Motor neuron (in vitro differentiated cells): ENCODE data around the gene BABAM2. TPM values are rescaled to one million over a fixed set of nuclear protein-coding genes. Genes with fewer than 3 reads are reported as not detected.
A peak's percentile ranks its signal among the peaks of the same experiment; 100 is the strongest.
"Not testable (repeated sequence)": the region's sequence is repeated elsewhere in the genome, so short reads cannot be mapped to it uniquely, and the experiment has no call there.

Source experiments
- ATAC-seq, 8 experiments: fragments of 200-7000 bp; cut with Tn5 transposase; replicated peaks in 6 of 8; 2 replicates each; pipeline ENCODE4 v1.8.0; 2021; ENCODE audit warnings: mild to moderate bottlenecking in 8 of 8, moderate library complexity in 8 of 8
- H3K27ac ChIP-seq, 2 donors: fragments of 250-450 bp; sonication (Bioruptor Pico); 2 replicates each; pipeline ENCODE4 v1.9.0; 2021; ENCODE audit warnings: antibody characterized with exemption in 2 of 2, mild to moderate bottlenecking in 2 of 2, moderate library complexity in 1 of 2
- H3K4me1 ChIP-seq, 2 donors: fragments of 250-450 bp; sonication (Bioruptor Pico); replicated peaks in 1 of 2; 2 replicates each; pipeline ENCODE4 v1.6.1; 2021; ENCODE audit warnings: antibody characterized with exemption in 2 of 2, mild to moderate bottlenecking in 2 of 2, moderate library complexity in 1 of 2
- H3K4me3 ChIP-seq, 5 donors: fragments of 250-450 bp; sonication (Bioruptor Pico); 2 replicates each; pipeline ENCODE4 v1.9.0; 2021; ENCODE audit warnings: antibody characterized with exemption in 5 of 5, mild to moderate bottlenecking in 5 of 5, moderate library complexity in 4 of 5
- WGBS, 10 experiments: fragments of 450-650 bp; shearing (Covaris generic); methylation state at CpG; one replicate each; pipeline ENCODE4 v1.0.0; 2022; 5-methylcytosine and 5-hydroxymethylcytosine counted together
- in situ Hi-C, 9 experiments: fragments of 400-800 bp; cut with MboI; loops; one replicate each; pipeline ENCODE4 v1.15.0; 2021; ENCODE audit warnings: low sequenced_read_pairs in 9 of 9, low pct_unique_long_range_greater_than_20kb in 2 of 9; ENCODE audit not compliant: unreplicated experiment in 9 of 9
- total RNA-seq, 8 experiments: library from RNA; unstranded; fragments of 300-600 nt; gene quantifications; 2 replicates each; pipeline versions ENCODE4 v1.2.3 to v1.2.4, GENCODE V29; 2022

BABAM2 gene
- total RNA-seq, 8 experiments from 2014 or later, result 16.4 to 110 (median 36.4) TPM

GRCh38 chr2:27963472-27963871, 72.9 kb downstream of the BABAM2 start:
- in situ Hi-C loops, result no loop called here
- no peak overlapping the region for H3K27ac ChIP-seq
- WGBS, 10 experiments, result 71 to 100% (median 100%) methylated on average over 1 of the region's 1 CpG
- ATAC-seq, result no peak
- no peak overlapping the region for H3K4me3 ChIP-seq
- peaks cover 9 to 11% of the 10 kb centered on the region in 2 donors for H3K4me1 ChIP-seq

GRCh38 chr2:27964067-27964466, 73.5 kb downstream of the BABAM2 start:
- 50 to 100% (median 93%) methylated on average over 1 to 3 of the region's 3 CpGs; no CpG with 5 or more reads in 1 of the 10 experiments for WGBS, 10 experiments
- in situ Hi-C loops, result no loop called here
- Histone ChIP-seq H3K4me1 (peaks cover 9 to 11% of the 10 kb centered on the region in 2 donors), H3K4me3 (no peak overlapping the region), H3K27ac (no peak overlapping the region)
- ATAC-seq, result no peak

- WGBS, 10 experiments, result 57 to 100% (median 94%) methylated on average over 1 to 2 of the region's 2 CpGs; no CpG with 5 or more reads in 2 of the 10 experiments
- in situ Hi-C loops, result no loop called here
- no peak overlapping the region for H3K4me3 ChIP-seq
- peaks cover 1% of the 10 kb centered on the region in 2 donors for H3K4me1 ChIP-seq
- H3K27ac ChIP-seq, result no peak overlapping the region
- no peak for ATAC-seq
Observed at GRCh38 chr2:27965841-27966240, 75.3 kb downstream of the BABAM2 start.

- H3K27ac ChIP-seq, result no peak overlapping the region
- no peak for ATAC-seq
- 43 to 100% (median 90%) methylated on average over 1 to 3 of the region's 3 CpGs; no CpG with 5 or more reads in 3 of the 10 experiments for WGBS, 10 experiments
- H3K4me3 ChIP-seq, result no peak overlapping the region
- H3K4me1 ChIP-seq, result no peaks in the 10 kb centered on the region
- in situ Hi-C loops, result no loop called here
Observed at GRCh38 chr2:27966466-27966865, 75.9 kb downstream of the BABAM2 start.

GRCh38 chr2:27967076-27967475, 76.5 kb downstream of the BABAM2 start:
- Histone ChIP-seq H3K4me3 (no peak overlapping the region), H3K4me1 (no peaks in the 10 kb centered on the region), H3K27ac (no peak overlapping the region)
- no peak for ATAC-seq
- 51 to 100% (median 87%) methylated on average over 1 to 4 of the region's 4 CpGs; no CpG with 5 or more reads in 3 of the 10 experiments for WGBS, 10 experiments
- in situ Hi-C loops, result no loop called here

GRCh38 chr2:27968045-27968444, 77.5 kb downstream of the BABAM2 start:
- 100% methylated on average over 1 to 4 of the region's 4 CpGs; no CpG with 5 or more reads in 4 of the 10 experiments for WGBS, 10 experiments
- in situ Hi-C loops, result not testable (repeated sequence)

GRCh38 chr2:27968957-27969356, 78.4 kb downstream of the BABAM2 start:
- H3K4me1 ChIP-seq, in situ Hi-C loops, H3K4me3 ChIP-seq, H3K27ac ChIP-seq, ATAC-seq: not testable (repeated sequence)
- WGBS, 10 experiments, result 63 to 100% (median 87%) methylated on average over 1 to 2 of the region's 2 CpGs; no CpG with 5 or more reads in 6 of the 10 experiments

More at GRCh38 chr2:27968045-27968444, 77.5 kb downstream of the BABAM2 start:
- ATAC-seq, H3K27ac ChIP-seq, H3K4me3 ChIP-seq, H3K4me1 ChIP-seq: not testable (repeated sequence)

GRCh38 chr2:27972311-27972710, 81.8 kb downstream of the BABAM2 start:
- in situ Hi-C loops, result no loop called here
- H3K4me1 ChIP-seq, result no peaks in the 10 kb centered on the region
- 51 to 100% (median 100%) methylated on average over 1 to 2 of the region's 2 CpGs; no CpG with 5 or more reads in 5 of the 10 experiments for WGBS, 10 experiments
- H3K4me3 ChIP-seq, result no peak overlapping the region
- H3K27ac ChIP-seq, result no peak overlapping the region
- ATAC-seq, result no peak

GRCh38 chr2:27973592-27973991, 83.1 kb downstream of the BABAM2 start:
- in situ Hi-C loops, result no loop called here

GRCh38 chr2:27976308-27976707, 85.8 kb downstream of the BABAM2 start:
- in situ Hi-C loops, result no loop called here
- Histone ChIP-seq H3K4me1 (no peaks in the 10 kb centered on the region), H3K4me3 (no peak overlapping the region), H3K27ac (no peak overlapping the region)
- WGBS, 10 experiments, result 33 to 100% (median 100%) methylated on average over 1 of the region's 1 CpG; no CpG with 5 or more reads in 3 of the 10 experiments
- ATAC-seq, result peak in 3 of 8 experiments; percentile 47 to 81 (median 51)

More at GRCh38 chr2:27973592-27973991, 83.1 kb downstream of the BABAM2 start:
- ATAC-seq, result peak in 1 of 8 experiments; percentile 28
- H3K27ac ChIP-seq, result no peak overlapping the region
- WGBS, 10 experiments, result 52 to 100% (median 85%) methylated on average over 1 to 3 of the region's 3 CpGs; no CpG with 5 or more reads in 1 of the 10 experiments
- no peak overlapping the region for H3K4me3 ChIP-seq
- no peaks in the 10 kb centered on the region for H3K4me1 ChIP-seq

- H3K4me1 ChIP-seq, result no peaks in the 10 kb centered on the region
- ATAC-seq, result peak in 2 of 8 experiments; percentile 70 to 74
- WGBS, 10 experiments, result 0 to 100% (median 88%) methylated on average over 1 to 3 of the region's 3 CpGs
- no peak overlapping the region for H3K27ac ChIP-seq
- no peak overlapping the region for H3K4me3 ChIP-seq
- in situ Hi-C loops, result no loop called here
Observed at GRCh38 chr2:27977731-27978312, 87.3 kb downstream of the BABAM2 start.

GRCh38 chr2:27978761-27979160, 88.2 kb downstream of the BABAM2 start:
- 100% methylated on average over 1 to 2 of the region's 2 CpGs; no CpG with 5 or more reads in 8 of the 10 experiments for WGBS, 10 experiments
- H3K27ac ChIP-seq, H3K4me1 ChIP-seq, in situ Hi-C loops, ATAC-seq, H3K4me3 ChIP-seq: not testable (repeated sequence)

- no peak for ATAC-seq
- 0 to 100% (median 63%) methylated on average over 1 of the region's 1 CpG; no CpG with 5 or more reads in 1 of the 10 experiments for WGBS, 10 experiments
- Histone ChIP-seq H3K27ac (no peak overlapping the region), H3K4me3 (no peak overlapping the region), H3K4me1 (no peaks in the 10 kb centered on the region)
- in situ Hi-C loops, result no loop called here
Observed at GRCh38 chr2:27980242-27980641, 89.7 kb downstream of the BABAM2 start.

- Histone ChIP-seq H3K27ac (no peak overlapping the region), H3K4me1 (no peaks in the 10 kb centered on the region), H3K4me3 (no peak overlapping the region)
- ATAC-seq, result no peak
- in situ Hi-C loops, result no loop called here
Observed at GRCh38 chr2:27984153-27984552, 93.6 kb downstream of the BABAM2 start.
